Nephron (organoid): ENCODE results near the gene HACD2.

Experiments used
- H3K27ac Mint-ChIP-seq, 3 experiments: 2 replicates each; pipeline ENCODE4 v1.8.0; 2020; ENCODE audit warnings: mixed read lengths in 3 of 3, mild to moderate bottlenecking in 2 of 3, moderate library complexity in 1 of 3
- H3K27me3 Mint-ChIP-seq: 2 replicates; pipeline ENCODE4 v1.8.0; 2021; ENCODE audit warnings: low read depth, mild to moderate bottlenecking, moderate library complexity, mixed read lengths
- H3K36me3 Mint-ChIP-seq: 2 replicates; pipeline ENCODE4 v1.8.0; 2020; ENCODE audit warnings: low read depth, mixed read lengths
- H3K4me1 Mint-ChIP-seq: 2 replicates; pipeline ENCODE4 v1.8.0; 2020; ENCODE audit warnings: mixed read lengths
- H3K4me3 Mint-ChIP-seq, 3 experiments: 2 replicates each; pipeline ENCODE4 v1.8.0; 2020; ENCODE audit warnings: mild to moderate bottlenecking in 3 of 3, mixed read lengths in 3 of 3, moderate library complexity in 2 of 3
- H3K9me3 Mint-ChIP-seq: 2 replicates; pipeline ENCODE4 v1.8.0; 2020; ENCODE audit warnings: mixed read lengths
- CTCF ChIP-seq, 3 experiments: fragments of 200-600 bp; sonication (generic); IDR thresholded peaks; one replicate each; pipeline ENCODE4 v1.5.0; 2021; ENCODE audit warnings: antibody characterized with exemption in 3 of 3; ENCODE audit not compliant: unreplicated experiment in 3 of 3

HACD2 gene

GRCh38 chr3:123628996-123629746, 44.3 kb upstream of the HACD2 start:
- TF ChIP-seq CTCF (IDR thresholded peaks at IDR 0.05; ENCODE audit: unreplicated experiment in 3 of 3), result no peak
- no peaks in the 10 kb centered on the region for H3K9me3 Mint-ChIP-seq
- H3K36me3 Mint-ChIP-seq, result peaks cover 61% of the 10 kb centered on the region
- peaks cover 20% of the 10 kb centered on the region for H3K4me1 Mint-ChIP-seq
- H3K27me3 Mint-ChIP-seq, result no peaks in the 10 kb centered on the region
- no peak overlapping the region for H3K27ac Mint-ChIP-seq
- H3K4me3 Mint-ChIP-seq, result no peak overlapping the region

GRCh38 chr3:123627673-123628670, 43.1 kb upstream of the HACD2 start:
- TF ChIP-seq CTCF (IDR thresholded peaks at IDR 0.05; ENCODE audit: unreplicated experiment in 3 of 3), result no peak
- H3K9me3 Mint-ChIP-seq, result no peaks in the 10 kb centered on the region

GRCh38 chr3:123626881-123627280, 42.0 kb upstream of the HACD2 start:
- Mint-ChIP-seq H3K27ac (no peak overlapping the region), H3K36me3 (peaks cover 48% of the 10 kb centered on the region)

More at GRCh38 chr3:123627673-123628670, 43.1 kb upstream of the HACD2 start:
- peaks cover 9% of the 10 kb centered on the region for H3K4me1 Mint-ChIP-seq
- no peak overlapping the region for H3K4me3 Mint-ChIP-seq
- H3K36me3 Mint-ChIP-seq, result peaks cover 54% of the 10 kb centered on the region
- no peaks in the 10 kb centered on the region for H3K27me3 Mint-ChIP-seq
- H3K27ac Mint-ChIP-seq, result no peak overlapping the region

GRCh38 chr3:123624302-123624701, 39.4 kb upstream of the HACD2 start:
- Mint-ChIP-seq H3K4me3 (no peak overlapping the region), H3K4me1 (peaks cover 10% of the 10 kb centered on the region), H3K36me3 (peaks cover 44% of the 10 kb centered on the region), H3K27ac (no peak overlapping the region), H3K9me3 (no peaks in the 10 kb centered on the region), H3K27me3 (no peaks in the 10 kb centered on the region)
- no peak for TF ChIP-seq CTCF (IDR thresholded peaks at IDR 0.05; ENCODE audit: unreplicated experiment in 3 of 3)

More at GRCh38 chr3:123626881-123627280, 42.0 kb upstream of the HACD2 start:
- Mint-ChIP-seq H3K27me3 (no peaks in the 10 kb centered on the region), H3K4me3 (no peak overlapping the region), H3K4me1 (peaks cover under 1% of the 10 kb centered on the region), H3K9me3 (no peaks in the 10 kb centered on the region)
- TF ChIP-seq CTCF (IDR thresholded peaks at IDR 0.05; ENCODE audit: unreplicated experiment in 3 of 3), result no peak

- no peak overlapping the region for H3K4me3 Mint-ChIP-seq
- H3K4me1 Mint-ChIP-seq, result peaks cover 18% of the 10 kb centered on the region
- TF ChIP-seq CTCF (IDR thresholded peaks at IDR 0.05; ENCODE audit: unreplicated experiment in 3 of 3), result no peak
- H3K27ac Mint-ChIP-seq, result no peak overlapping the region
- H3K9me3 Mint-ChIP-seq, result no peaks in the 10 kb centered on the region
- H3K27me3 Mint-ChIP-seq, result no peaks in the 10 kb centered on the region
- H3K36me3 Mint-ChIP-seq, result peaks cover 39% of the 10 kb centered on the region
These were observed 38.6 kb upstream of the HACD2 start for GRCh38 chr3:123623346-123623880.
